ENCODE results near the gene TOX2. TPM values are rescaled to one million over a fixed set of nuclear protein-coding genes. Genes with fewer than 3 reads are reported as not detected.

The TOX2 gene
- total RNA-seq, 1 experiment from 2014 or later: 117 TPM

GRCh38 chr20:44079291-44079690 lies 164.6 kb downstream of the TOX2 start:
- CTCF ChIA-PET: no interaction called here
- peaks cover 6% of the 10 kb centered on the region for H3K4me1 ChIP-seq (ENCODE audit: insufficient read depth, low read length, poor library complexity, severe bottlenecking)
- POLR2A ChIA-PET (ENCODE audit: low non-redundant PET): no interaction called here
- intact Hi-C loops (cut with micrococcal nuclease; ENCODE audit: unreplicated experiment): no loop called here
- H3K27me3 ChIP-seq (replicated peaks; ENCODE audit: insufficient read depth, low read depth, low read length, poor library complexity): no peaks in the 10 kb centered on the region
- DNase-seq (ENCODE audit: low spot score): no peak
- H3K9me3 ChIP-seq (ENCODE audit: low read depth, low read length, poor library complexity, severe bottlenecking): no peaks in the 10 kb centered on the region
- H3K36me3 ChIP-seq (ENCODE audit: insufficient read depth, low read length, poor library complexity, severe bottlenecking): no peaks in the 10 kb centered on the region
- BruUV-seq (replicated peaks): no TSS peak
- TF ChIP-seq CTCF (conservative IDR thresholded peaks at IDR 0.05; ENCODE audit: low read depth, low read length) (no peak), EZH2 (IDR thresholded peaks at IDR 0.05; ENCODE audit: borderline replicate concordance, low read depth, low read length, poor library complexity, severe bottlenecking) (no peak)
- H3K4me3 ChIP-seq (ENCODE audit: low read depth, low read length, poor library complexity, severe bottlenecking): no peak overlapping the region
- no peak overlapping the region for H3K27ac ChIP-seq (ENCODE audit: low read depth, low read length, poor library complexity, severe bottlenecking)

GRCh38 chr20:44080064-44080463 lies 165.4 kb downstream of the TOX2 start:
- Histone ChIP-seq H3K27me3 (replicated peaks; ENCODE audit: insufficient read depth, low read depth, low read length, poor library complexity) (no peaks in the 10 kb centered on the region), H3K4me1 (ENCODE audit: insufficient read depth, low read length, poor library complexity, severe bottlenecking) (peaks cover 6% of the 10 kb centered on the region), H3K4me3 (ENCODE audit: low read depth, low read length, poor library complexity, severe bottlenecking) (no peak overlapping the region), H3K9me3 (ENCODE audit: low read depth, low read length, poor library complexity, severe bottlenecking) (no peaks in the 10 kb centered on the region), H3K36me3 (ENCODE audit: insufficient read depth, low read length, poor library complexity, severe bottlenecking) (no peaks in the 10 kb centered on the region), H3K27ac (ENCODE audit: low read depth, low read length, poor library complexity, severe bottlenecking) (no peak overlapping the region)
- POLR2A ChIA-PET (ENCODE audit: low non-redundant PET): no interaction called here
- TF ChIP-seq CTCF (conservative IDR thresholded peaks at IDR 0.05; ENCODE audit: low read depth, low read length) (no peak), EZH2 (IDR thresholded peaks at IDR 0.05; ENCODE audit: borderline replicate concordance, low read depth, low read length, poor library complexity, severe bottlenecking) (no peak)
- BruUV-seq (replicated peaks): no TSS peak
- DNase-seq (ENCODE audit: low spot score): no peak
- CTCF ChIA-PET: interaction anchor here (0.6 to 1.5 kb wide), 5 partner anchors 111 to 542 kb away, joined by 3 to 9 read pairs (median 4); no protein-coding TSS in a partner anchor
- intact Hi-C loops (cut with micrococcal nuclease; ENCODE audit: unreplicated experiment): loop anchor here (1.0 to 5.0 kb wide), 5 partner anchors 153 to 633 kb away; no protein-coding TSS in a partner anchor

GRCh38 chr20:44080646-44081267 lies 166.1 kb downstream of the TOX2 start:
- POLR2A ChIA-PET (ENCODE audit: low non-redundant PET): no interaction called here
- Histone ChIP-seq H3K27me3 (replicated peaks; ENCODE audit: insufficient read depth, low read depth, low read length, poor library complexity) (no peaks in the 10 kb centered on the region), H3K4me3 (ENCODE audit: low read depth, low read length, poor library complexity, severe bottlenecking) (no peak overlapping the region), H3K9me3 (ENCODE audit: low read depth, low read length, poor library complexity, severe bottlenecking) (no peaks in the 10 kb centered on the region), H3K27ac (ENCODE audit: low read depth, low read length, poor library complexity, severe bottlenecking) (peak overlapping the region; percentile 4), H3K36me3 (ENCODE audit: insufficient read depth, low read length, poor library complexity, severe bottlenecking) (no peaks in the 10 kb centered on the region), H3K4me1 (ENCODE audit: insufficient read depth, low read length, poor library complexity, severe bottlenecking) (peaks cover 6% of the 10 kb centered on the region)
- intact Hi-C loops (cut with micrococcal nuclease; ENCODE audit: unreplicated experiment): loop anchor here (1.0 to 5.0 kb wide), 5 partner anchors 153 to 633 kb away; no protein-coding TSS in a partner anchor
- BruUV-seq (replicated peaks): no TSS peak
- peak; percentile 84 for DNase-seq (ENCODE audit: low spot score)
- TF ChIP-seq EZH2 (IDR thresholded peaks at IDR 0.05; ENCODE audit: borderline replicate concordance, low read depth, low read length, poor library complexity, severe bottlenecking) (no peak), CTCF (conservative IDR thresholded peaks at IDR 0.05; ENCODE audit: low read depth, low read length) (peak; percentile 98)
- CTCF ChIA-PET: interaction anchor here (0.6 to 1.5 kb wide), 5 partner anchors 111 to 543 kb away, joined by 3 to 9 read pairs (median 4); no protein-coding TSS in a partner anchor

Measured in A673 (cell line).